Transverse colon (tissue), 4 donors: ENCODE measurements around the gene CDK14. TPM values are rescaled to one million over a fixed set of nuclear protein-coding genes. Genes with fewer than 3 reads are reported as not detected.
"Not testable (repeated sequence)": the region's sequence is repeated elsewhere in the genome, so short reads cannot be mapped to it uniquely, and the experiment has no call there.

Experiments used
- DNase-seq: peaks from one replicate; pipeline ENCODE4 v3.0.0-alpha.2; 2019
- H3K27ac ChIP-seq, 4 donors: fragments of 200-600 bp; sonication (generic); 2 replicates each; pipeline ENCODE4 v1.5.1; 2016 to 2018; ENCODE audit warnings: inconsistent platforms in 4 of 4
- H3K27me3 ChIP-seq: fragments of 200-600 bp; sonication (generic); 2 replicates; pipeline ENCODE4 v1.5.1; 2017; ENCODE audit warnings: inconsistent platforms
- H3K36me3 ChIP-seq, 4 donors: fragments of 200-600 bp; sonication (generic); 2 replicates each; pipeline ENCODE4 v1.5.1; 2017 to 2019; ENCODE audit warnings: inconsistent platforms in 4 of 4
- H3K4me1 ChIP-seq, 4 donors: fragments of 200-600 bp; sonication (generic); 2 replicates each; pipeline ENCODE4 v1.5.1; 2017 to 2020; ENCODE audit warnings: inconsistent platforms in 4 of 4
- H3K4me3 ChIP-seq, 4 donors: fragments of 200-600 bp; sonication (generic); 1 replicate in 1 of 4; 2 replicates in 3 of 4; pipeline versions ENCODE4 v1.5.1 to v1.6.1; 2017 to 2019; ENCODE audit warnings: inconsistent platforms in 4 of 4
- H3K9me3 ChIP-seq, 2 donors: fragments of 200-600 bp; sonication (generic); 2 replicates each; pipeline ENCODE4 v1.5.1; 2017 to 2019; ENCODE audit warnings: inconsistent platforms in 2 of 2
- CTCF ChIP-seq, 5 experiments: fragments of 200-600 bp in 3 of 5; fragments of 450-650 bp in 2 of 5; sonication (generic) in 3 of 5; IDR thresholded peaks; 1 replicate in 2 of 5; 2 replicates in 3 of 5; pipeline ENCODE4 v1.5.1; 2016 to 2017; ENCODE audit warnings: antibody characterized with exemption in 5 of 5, inconsistent platforms in 3 of 5, mild to moderate bottlenecking in 2 of 5, moderate library complexity in 1 of 5
- EP300 ChIP-seq: sonication (generic); formaldehyde crosslinking; IDR thresholded peaks from one replicate; pipeline ENCODE4 v1.6.1; 2017; ENCODE audit warnings: antibody characterized with exemption, low read depth
- POLR2A ChIP-seq: fragments of 450-650 bp; IDR thresholded peaks from one replicate; pipeline ENCODE4 v1.6.1; 2016; ENCODE audit warnings: antibody characterized with exemption, mild to moderate bottlenecking, moderate library complexity
- POLR2AphosphoS5 ChIP-seq, 3 donors: sonication (generic); formaldehyde crosslinking; IDR thresholded peaks; one replicate each; pipeline ENCODE4 v1.6.1; 2016; ENCODE audit warnings: antibody characterized with exemption in 3 of 3
- WGBS, 2 donors: methylation state at CpG; one replicate each; pipeline ENCODE4 v1.1.5; 2018; ENCODE audit warnings: low coverage in 1 of 2; 5-methylcytosine and 5-hydroxymethylcytosine counted together
- in situ Hi-C, 4 donors: fragments of 200-750 bp; cut with MboI; loops; one replicate each; pipeline versions ENCODE4 v1.15.0 to v1.15.1; 2017; ENCODE audit warnings: low sequenced_read_pairs in 3 of 4, low pct_ligation_motif_present in 1 of 4, low pct_unique_long_range_greater_than_20kb in 1 of 4
- intact Hi-C: fragments of 100-400 bp; cut with DNase I; formaldehyde crosslinking; loops from one replicate; pipeline ENCODE4 v1.15.1; 2023; ENCODE audit warnings: low total_unique reads
- total RNA-seq, 4 donors: library from RNA; depleted of rRNA; stranded (reverse); fragments of >200 nt; gene quantifications; one replicate each; pipeline ENCODE4 v1.1.0, GENCODE V29; 2016

The CDK14 gene
- total RNA-seq, 4 donors from 2014 or later: 0.40 to 15.4 (median 4.8) TPM

DNA sequence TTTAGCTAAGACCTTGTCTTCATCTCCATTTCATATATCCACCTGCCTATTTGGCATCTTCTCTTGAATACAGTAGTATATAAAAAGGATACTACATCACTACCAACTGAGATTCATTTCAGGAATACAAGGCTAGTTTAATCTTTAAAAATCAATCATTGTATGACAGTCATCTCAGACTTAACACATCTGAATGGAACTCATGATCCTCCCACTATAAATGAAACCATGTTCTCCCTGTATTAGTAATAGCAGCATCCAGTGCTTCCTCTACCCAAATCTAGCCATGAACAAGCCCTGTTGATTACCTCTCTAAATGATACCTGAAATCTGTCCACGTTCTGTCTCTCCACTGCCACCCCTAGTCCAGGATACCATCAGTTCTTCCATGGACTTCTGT is 196.2 kb downstream of the CDK14 start:
- Histone ChIP-seq H3K36me3 (no peaks in the 10 kb centered on the region), H3K4me3 (no peak overlapping the region), H3K9me3 (peaks cover 0 to 8% of the 10 kb centered on the region in 2 donors), H3K27me3 (no peaks in the 10 kb centered on the region), H3K27ac (no peak overlapping the region), H3K4me1 (no peaks in the 10 kb centered on the region)
- intact Hi-C loops: no loop called here
- WGBS, 2 donors: 67 to 79% methylated on average over 1 of the region's 1 CpG
- TF ChIP-seq POLR2A (no peak), CTCF (IDR thresholded peaks at IDR 0.05) (no peak), POLR2AphosphoS5 (IDR thresholded peaks at IDR 0.05) (no peak), EP300 (no peak)
- no peak for DNase-seq
- in situ Hi-C loops: no loop called here

- WGBS, 2 donors: 94 to 97% methylated on average over 7 to 12 of the region's 12 CpGs
- H3K36me3 ChIP-seq, H3K27me3 ChIP-seq, H3K4me3 ChIP-seq, DNase-seq, H3K4me1 ChIP-seq, in situ Hi-C loops, H3K9me3 ChIP-seq, H3K27ac ChIP-seq, intact Hi-C loops: not testable (repeated sequence)
Measured at GRCh38 chr7:90794234-90794633, 198.1 kb downstream of the CDK14 start.

DNA sequence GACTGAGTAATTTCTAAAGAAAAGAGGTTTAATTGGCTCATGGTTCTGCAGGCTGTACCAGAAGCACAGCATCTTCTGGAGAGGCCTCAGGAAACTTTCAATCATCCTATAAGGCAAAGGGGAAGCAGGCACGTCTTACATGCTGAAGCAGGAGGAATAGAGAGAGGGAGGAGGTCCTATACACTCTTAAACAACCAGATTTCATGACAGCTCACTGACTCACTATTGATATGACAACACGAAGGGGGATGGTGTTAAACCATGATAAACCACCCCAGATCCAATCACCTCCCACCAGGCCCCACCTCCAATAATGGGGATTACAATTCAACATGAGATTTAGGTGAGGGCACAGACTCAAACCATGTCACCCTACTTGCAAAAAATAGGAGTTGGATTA is 201.5 kb downstream of the CDK14 start:
- no peak for TF ChIP-seq POLR2AphosphoS5 (IDR thresholded peaks at IDR 0.05)
- TF ChIP-seq CTCF (IDR thresholded peaks at IDR 0.05): no peak
- no peak for TF ChIP-seq EP300
- TF ChIP-seq POLR2A: no peak
- intact Hi-C loops (no loop called here), in situ Hi-C loops (no loop called here)
- Histone ChIP-seq H3K4me1 (no peaks in the 10 kb centered on the region), H3K27me3 (no peaks in the 10 kb centered on the region), H3K9me3 (peaks cover 0 to 8% of the 10 kb centered on the region in 2 donors), H3K36me3 (no peaks in the 10 kb centered on the region), H3K4me3 (no peak overlapping the region), H3K27ac (no peak overlapping the region)
- no peak for DNase-seq
- 88% methylated on average over 2 of the region's 2 CpGs; no CpG with 5 or more reads in 1 of the 2 donors for WGBS, 2 donors

DNA sequence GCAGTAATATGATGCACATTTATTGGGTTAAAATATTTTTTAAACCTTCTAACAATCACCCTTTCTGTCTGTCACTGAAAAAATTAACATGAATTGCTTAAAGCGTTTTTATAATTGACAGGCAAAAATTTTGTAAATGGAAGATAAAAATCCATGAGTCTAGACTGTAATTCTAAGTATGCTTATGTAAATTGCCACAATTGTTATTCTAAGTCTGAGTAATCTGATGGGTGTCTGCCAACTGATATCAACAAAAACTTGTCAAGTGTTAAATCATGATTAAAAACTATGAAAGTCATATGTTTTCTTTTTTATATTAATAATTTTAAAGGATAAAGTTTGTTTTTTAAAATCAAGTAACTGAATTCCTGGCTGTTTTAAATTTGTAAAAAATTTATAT is 208.2 kb downstream of the CDK14 start:
- no peaks in the 10 kb centered on the region for H3K4me1 ChIP-seq
- no peak for TF ChIP-seq EP300
- TF ChIP-seq CTCF (IDR thresholded peaks at IDR 0.05): no peak
- TF ChIP-seq POLR2A: no peak
- TF ChIP-seq POLR2AphosphoS5 (IDR thresholded peaks at IDR 0.05): no peak
- 64 to 80% methylated on average over 1 of the region's 1 CpG for WGBS, 2 donors
- intact Hi-C loops: no loop called here
- H3K4me3 ChIP-seq: no peak overlapping the region
- H3K36me3 ChIP-seq: no peaks in the 10 kb centered on the region
- peaks cover 0 to 2% of the 10 kb centered on the region in 2 donors for H3K9me3 ChIP-seq
- H3K27ac ChIP-seq: no peak overlapping the region
- in situ Hi-C loops: no loop called here
- no peak for DNase-seq
- H3K27me3 ChIP-seq: no peaks in the 10 kb centered on the region

GRCh38 chr7:90815552-90815951 is 219.4 kb downstream of the CDK14 start:
- H3K27me3 ChIP-seq, intact Hi-C loops, H3K27ac ChIP-seq, H3K9me3 ChIP-seq, H3K4me3 ChIP-seq, H3K4me1 ChIP-seq, DNase-seq, H3K36me3 ChIP-seq, in situ Hi-C loops: not testable (repeated sequence)
- WGBS, 2 donors: 91% methylated on average over 2 of the region's 2 CpGs; no CpG with 5 or more reads in 1 of the 2 donors
